ENCODE results near the gene OR2K2.
"Not testable (repeated sequence)": the region's sequence is repeated elsewhere in the genome, so short reads cannot be mapped to it uniquely, and the experiment has no call there.

The OR2K2 gene

GRCh38 chr9:111298111-111298510, 31.9 kb downstream of the OR2K2 start:
- DNase-seq (ENCODE audit: low read depth in 2 of 2): no peak

GRCh38 chr9:111297066-111297824, 32.8 kb downstream of the OR2K2 start:
- no peak for DNase-seq (ENCODE audit: low read depth in 2 of 2)

GRCh38 chr9:111294691-111295451, 35.2 kb downstream of the OR2K2 start:
- DNase-seq (ENCODE audit: low read depth in 2 of 2): no peak

GRCh38 chr9:111287127-111287526, 42.9 kb downstream of the OR2K2 start:
- DNase-seq (ENCODE audit: low read depth in 2 of 2): no peak

GRCh38 chr9:111284703-111285102, 45.3 kb downstream of the OR2K2 start:
- no peak for DNase-seq (ENCODE audit: low read depth in 2 of 2)

GRCh38 chr9:111282845-111283244, 47.2 kb downstream of the OR2K2 start:
- no peak for DNase-seq (ENCODE audit: low read depth in 2 of 2)

GRCh38 chr9:111280795-111281194, 49.2 kb downstream of the OR2K2 start:
- DNase-seq (ENCODE audit: low read depth in 2 of 2): not testable (repeated sequence)
